IPS DF 6.9 (cell line): ENCODE results near the gene AOC2.
"Not testable (repeated sequence)": the region's sequence is repeated elsewhere in the genome, so short reads cannot be mapped to it uniquely, and the experiment has no call there.

Source experiments
- DNase-seq: peaks from one replicate; pipeline ENCODE4 v3.0.0-alpha.2; 2013; ENCODE audit warnings: low read depth, low spot score
- H3K27ac ChIP-seq: one replicate; pipeline ENCODE4 v1.5.1; 2013; ENCODE audit warnings: low read length, control low read depth
- H3K27me3 ChIP-seq: 2 replicates; pipeline ENCODE4 v1.6.1; 2013; ENCODE audit warnings: mild to moderate bottlenecking, low read length; ENCODE audit not compliant: control insufficient read depth, insufficient read depth
- H3K36me3 ChIP-seq: 2 replicates; pipeline ENCODE4 v1.6.1; 2013; ENCODE audit warnings: low read length; ENCODE audit not compliant: control insufficient read depth, insufficient read depth
- H3K4me1 ChIP-seq: 2 replicates; pipeline ENCODE4 v1.6.1; 2013; ENCODE audit warnings: low read length; ENCODE audit not compliant: control insufficient read depth, insufficient read depth
- H3K4me3 ChIP-seq: 2 replicates; pipeline ENCODE4 v1.5.1; 2013; ENCODE audit warnings: mild to moderate bottlenecking, low read length
- H3K9me3 ChIP-seq: 2 replicates; pipeline ENCODE4 v1.6.1; 2013; ENCODE audit warnings: low read length, inconsistent platforms; ENCODE audit not compliant: control insufficient read depth, insufficient read depth
- WGBS: extraction: QIAGEN DNeasy Blood & Tissue Kit; methylation state at CpG from one replicate; pipeline ENCODE4 v1.1.7; 2013; ENCODE audit warnings: mixed read lengths, missing lambda C conversion rate; ENCODE audit not compliant: insufficient read length, insufficient coverage; 5-methylcytosine and 5-hydroxymethylcytosine counted together

Gene AOC2

DNA sequence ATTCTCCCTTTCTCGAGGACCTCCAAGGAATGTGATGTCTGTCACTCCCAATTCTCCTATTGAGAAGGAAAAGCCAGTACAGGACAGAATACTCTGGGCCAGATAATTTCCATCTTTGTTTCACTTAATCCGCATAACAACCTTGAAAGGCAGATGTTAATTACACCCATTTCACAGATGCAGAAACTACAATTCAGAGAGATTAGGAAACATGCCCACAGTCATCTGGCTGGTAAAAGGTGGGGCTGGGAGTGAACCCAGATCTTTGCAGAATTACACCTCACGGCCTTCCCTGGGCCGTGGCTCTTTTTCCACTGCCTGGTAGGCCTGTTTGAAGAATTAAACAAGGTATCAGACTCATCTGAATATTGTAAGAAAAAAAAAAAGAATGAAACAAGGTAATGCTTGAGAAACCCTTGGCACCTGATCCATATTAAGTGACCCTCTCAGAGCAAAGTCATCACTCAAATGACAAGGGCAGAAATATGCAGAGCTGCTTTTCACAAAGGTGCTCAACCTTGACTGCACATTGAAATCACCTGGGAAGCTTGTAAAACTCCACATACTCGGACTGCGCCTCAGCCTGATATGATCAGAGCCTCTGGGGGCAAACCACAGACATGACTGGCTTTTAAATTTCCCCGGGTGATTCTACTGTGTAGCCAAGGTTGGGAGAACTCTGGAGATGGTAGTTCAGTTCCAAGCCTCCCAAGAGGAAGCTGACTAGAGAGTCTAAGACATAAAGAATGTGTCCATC lies 39.6 kb downstream of the AOC2 start:
- Histone ChIP-seq H3K27me3 (0 out of 2 replicates have a peak, but pooled peaks cover 1% of the 10 kb centered on the region), H3K4me3 (no peak overlapping the region), H3K27ac (no peak overlapping the region), H3K9me3 (no peaks in the 10 kb centered on the region), H3K4me1 (no peaks in the 10 kb centered on the region), H3K36me3 (no peaks in the 10 kb centered on the region)
- WGBS = no CpG with 5 or more reads among the region's 7 CpGs
- no peak for DNase-seq

DNA sequence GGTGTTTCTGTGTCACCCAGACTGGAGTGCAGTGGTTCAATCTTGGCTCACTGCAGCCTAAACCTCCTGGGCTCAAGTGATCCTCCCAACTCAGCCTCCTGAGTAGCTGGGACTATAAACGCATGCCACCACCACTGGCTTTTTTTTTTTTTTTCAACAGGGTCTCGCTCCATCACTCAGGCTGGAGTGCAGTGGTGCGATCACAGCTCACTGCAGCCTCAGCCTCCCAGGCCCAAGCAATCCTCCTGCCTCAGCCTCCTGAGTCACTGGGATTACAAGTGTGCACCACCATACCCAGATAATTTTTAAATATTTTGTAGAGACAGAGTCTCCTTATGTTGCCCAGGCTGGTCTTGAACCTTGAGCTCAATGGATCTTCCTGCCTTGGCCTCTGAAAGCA lies 41.4 kb downstream of the AOC2 start:
- not testable (repeated sequence) for H3K36me3 ChIP-seq, H3K27me3 ChIP-seq, H3K27ac ChIP-seq, H3K4me3 ChIP-seq, H3K4me1 ChIP-seq, H3K9me3 ChIP-seq, DNase-seq
- WGBS = no CpG with 5 or more reads among the region's 3 CpGs

DNA sequence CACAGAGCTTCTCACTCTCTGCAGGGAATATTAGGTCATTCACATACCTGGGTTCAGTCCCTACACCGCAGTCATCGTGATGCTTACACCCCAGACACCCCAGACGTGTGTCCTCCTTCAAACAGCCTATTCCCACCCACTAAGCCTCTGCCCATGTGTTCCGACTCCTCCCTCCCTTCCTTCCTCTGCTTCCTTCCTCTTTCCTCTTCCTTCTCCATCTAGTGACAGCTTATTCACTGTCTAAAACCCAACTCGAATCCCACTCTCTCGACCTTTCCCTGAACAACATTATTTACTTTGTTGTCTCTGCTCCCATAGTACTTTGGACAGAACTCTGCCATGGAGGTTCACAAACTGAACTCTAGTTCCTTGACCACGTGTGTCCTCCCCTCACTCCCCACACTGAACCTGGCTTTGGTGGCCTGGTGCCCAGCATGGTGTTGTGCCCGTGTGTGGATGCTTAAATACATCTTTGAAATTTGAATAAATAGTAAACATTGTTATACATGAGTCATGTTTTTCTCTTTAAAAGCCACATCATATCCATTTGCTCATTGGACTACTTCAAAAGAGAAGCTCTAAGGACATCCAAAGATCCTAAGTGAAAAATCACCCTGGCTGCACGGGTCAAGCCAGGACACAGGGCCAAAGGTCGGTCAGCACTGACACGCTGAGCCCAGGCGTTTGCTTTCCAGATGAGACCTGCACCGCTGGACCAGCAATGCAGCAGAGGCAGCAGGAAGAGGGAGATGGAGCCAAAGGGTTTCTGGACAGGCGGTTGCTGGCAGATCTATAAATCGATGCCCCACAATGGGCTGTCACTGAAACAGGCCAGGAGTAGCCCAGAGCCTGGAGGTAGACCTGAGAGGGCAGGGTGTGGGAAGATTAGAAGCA lies 42.1 kb downstream of the AOC2 start:
- DNase-seq = no peak
- Histone ChIP-seq H3K9me3 (no peaks in the 10 kb centered on the region), H3K27ac (no peak overlapping the region), H3K4me1 (no peaks in the 10 kb centered on the region), H3K36me3 (no peaks in the 10 kb centered on the region), H3K4me3 (no peak overlapping the region), H3K27me3 (no peaks in the 10 kb centered on the region)
- 100% methylated on average over 2 of the region's 15 CpGs for WGBS

DNA sequence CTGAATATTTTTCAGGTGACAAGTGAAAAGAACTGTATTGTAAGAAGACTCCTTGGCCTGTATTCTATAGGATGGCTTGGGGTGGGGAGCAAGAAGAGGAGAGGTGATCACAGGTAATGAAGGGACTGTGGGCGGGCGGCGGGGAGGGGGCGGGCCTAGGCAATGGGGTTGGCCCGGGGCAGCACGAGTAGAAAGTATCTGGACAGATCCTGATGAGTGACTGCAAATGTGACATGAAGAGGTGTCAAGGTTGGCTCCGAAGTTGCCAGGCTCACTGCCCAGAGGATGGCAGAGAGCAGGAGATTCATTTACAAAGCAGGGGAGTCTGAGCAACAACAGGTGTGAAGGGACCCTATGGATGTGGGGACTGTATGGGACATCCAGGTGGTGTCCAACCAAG lies 45.4 kb downstream of the AOC2 start:
- no peak for DNase-seq
- H3K4me1 ChIP-seq = no peaks in the 10 kb centered on the region
- WGBS = no CpG with 5 or more reads among the region's 7 CpGs

DNA sequence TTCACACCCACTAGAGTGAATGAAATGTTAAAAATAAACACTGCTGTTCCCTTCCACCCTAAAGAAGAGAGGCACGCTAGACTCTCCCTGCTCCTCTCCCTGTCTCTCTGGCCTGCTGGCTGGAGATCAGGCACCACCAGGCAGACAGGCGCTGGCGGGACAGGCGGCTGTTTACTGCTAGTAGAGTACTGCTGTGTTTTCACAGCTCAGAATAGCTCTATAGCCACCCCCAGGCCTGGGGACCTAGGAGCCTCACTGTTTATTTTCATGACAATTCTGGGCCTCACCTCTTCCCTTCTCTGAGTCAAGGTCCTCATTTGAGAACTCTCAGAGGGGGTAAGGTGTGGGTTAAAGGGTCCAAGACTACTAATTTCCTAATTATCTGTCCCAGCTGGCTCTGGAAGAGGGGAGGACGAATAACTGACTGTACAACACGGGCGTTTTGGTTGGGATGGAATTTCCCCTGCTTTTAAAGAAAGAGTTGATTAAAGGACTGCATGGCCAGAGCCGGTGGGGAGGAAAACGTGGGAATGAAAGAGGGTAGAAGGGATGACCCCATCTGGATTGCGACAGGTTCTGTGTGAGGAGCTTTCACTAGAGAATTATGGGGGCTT lies 47.3 kb downstream of the AOC2 start:
- Histone ChIP-seq H3K36me3 (no peaks in the 10 kb centered on the region), H3K4me1 (no peaks in the 10 kb centered on the region), H3K9me3 (no peaks in the 10 kb centered on the region), H3K27ac (no peak overlapping the region), H3K4me3 (no peak overlapping the region), H3K27me3 (no peaks in the 10 kb centered on the region)
- DNase-seq = no peak
- no CpG with 5 or more reads among the region's 10 CpGs for WGBS

More for the DNA sequence above, 45.4 kb downstream of the AOC2 start:
- Histone ChIP-seq H3K9me3 (no peaks in the 10 kb centered on the region), H3K36me3 (no peaks in the 10 kb centered on the region), H3K27me3 (no peaks in the 10 kb centered on the region), H3K27ac (no peak overlapping the region), H3K4me3 (no peak overlapping the region)

DNA sequence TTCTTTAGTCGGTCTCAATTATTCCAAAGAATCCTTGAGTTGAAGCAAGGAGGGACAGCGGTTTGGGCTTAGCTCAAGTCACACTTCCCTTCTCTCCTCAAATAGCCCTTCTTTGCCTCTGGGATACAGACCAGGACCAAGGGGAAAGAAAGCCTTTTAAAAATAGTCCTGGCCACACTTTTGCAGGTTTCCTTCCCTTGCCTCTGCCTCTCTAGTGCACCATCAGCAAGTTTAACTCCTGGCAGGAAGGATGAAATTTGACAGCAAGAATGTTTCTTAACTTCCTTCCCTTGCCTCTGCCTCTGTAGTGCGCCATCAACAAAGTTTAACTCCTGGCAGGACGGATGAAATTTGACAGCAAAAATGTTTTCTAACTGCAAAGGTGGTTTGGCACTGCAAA lies 49.0 kb downstream of the AOC2 start:
- Histone ChIP-seq H3K27ac (no peak overlapping the region), H3K36me3 (no peaks in the 10 kb centered on the region), H3K9me3 (no peaks in the 10 kb centered on the region), H3K27me3 (no peaks in the 10 kb centered on the region), H3K4me3 (no peak overlapping the region), H3K4me1 (no peaks in the 10 kb centered on the region)
- no peak for DNase-seq
- no CpG with 5 or more reads among the region's 4 CpGs for WGBS

DNA sequence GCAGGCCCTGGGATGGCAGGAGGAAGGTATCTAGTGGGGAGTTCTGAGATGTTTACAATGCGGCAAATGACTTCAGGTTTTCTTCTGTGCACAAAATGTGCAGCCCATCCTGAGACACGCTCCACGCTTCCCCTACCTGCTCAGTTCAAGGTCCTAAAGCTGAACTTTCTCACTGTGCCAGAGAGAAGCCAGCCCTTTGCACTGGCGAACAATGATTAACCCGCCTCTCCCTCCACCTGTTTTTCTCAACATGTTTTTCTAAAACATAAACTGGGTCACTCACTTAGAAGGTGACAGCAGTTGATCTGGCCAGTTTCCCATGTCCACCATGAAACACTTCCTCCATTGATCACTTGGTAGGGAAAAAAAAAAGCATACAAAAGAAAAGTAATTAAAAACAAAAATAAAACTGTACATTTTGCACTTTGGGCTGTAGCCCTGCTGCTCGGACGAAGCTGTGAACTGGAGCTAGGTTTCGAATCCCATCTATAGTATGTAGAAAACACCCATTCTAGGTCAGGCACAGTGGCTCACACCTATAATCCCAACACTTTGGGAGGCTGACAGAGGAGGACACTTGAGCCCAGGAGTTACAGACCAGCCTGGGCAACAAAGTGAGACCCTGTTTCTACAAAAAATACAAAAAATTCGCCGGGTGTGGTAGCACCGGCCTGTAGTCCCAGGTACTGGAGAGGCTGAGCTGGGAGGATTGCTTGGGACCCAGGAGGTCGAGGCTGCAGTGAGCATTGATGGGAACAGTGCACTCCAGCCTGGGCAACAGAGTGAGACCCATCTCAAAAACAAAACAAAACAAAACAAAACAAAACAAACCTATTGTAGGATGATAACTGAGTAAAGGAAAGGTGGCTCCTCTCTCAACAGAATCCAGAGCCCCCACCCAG lies 50.2 kb downstream of the AOC2 start:
- no peaks in the 10 kb centered on the region for H3K27me3 ChIP-seq
- H3K4me3 ChIP-seq = no peak overlapping the region
- no peak for DNase-seq
- no peaks in the 10 kb centered on the region for H3K4me1 ChIP-seq
- H3K36me3 ChIP-seq = no peaks in the 10 kb centered on the region
- WGBS = no CpG with 5 or more reads among the region's 12 CpGs
- no peaks in the 10 kb centered on the region for H3K9me3 ChIP-seq
- no peak overlapping the region for H3K27ac ChIP-seq

DNA sequence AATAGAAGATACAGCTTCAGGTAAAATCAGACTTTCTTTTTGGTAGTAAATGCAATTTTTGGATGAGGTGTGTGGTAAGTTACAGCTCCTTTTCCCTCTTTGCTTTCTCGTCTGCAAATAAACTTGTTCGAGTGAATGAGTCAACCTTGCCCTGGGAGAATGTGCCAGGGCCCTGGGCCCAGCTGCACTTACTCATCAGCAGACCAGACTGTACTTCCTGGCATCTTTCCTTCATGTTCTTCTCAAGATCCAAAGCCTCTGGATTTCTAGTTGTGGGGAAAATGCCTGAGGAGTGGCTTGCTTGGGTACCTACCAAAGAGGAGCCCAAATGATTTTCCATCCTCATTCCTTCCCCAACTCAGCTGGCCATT lies 50.8 kb downstream of the AOC2 start:
- no peak for DNase-seq
- no peak overlapping the region for H3K4me3 ChIP-seq
- WGBS = no CpG with 5 or more reads among the region's 2 CpGs

DNA sequence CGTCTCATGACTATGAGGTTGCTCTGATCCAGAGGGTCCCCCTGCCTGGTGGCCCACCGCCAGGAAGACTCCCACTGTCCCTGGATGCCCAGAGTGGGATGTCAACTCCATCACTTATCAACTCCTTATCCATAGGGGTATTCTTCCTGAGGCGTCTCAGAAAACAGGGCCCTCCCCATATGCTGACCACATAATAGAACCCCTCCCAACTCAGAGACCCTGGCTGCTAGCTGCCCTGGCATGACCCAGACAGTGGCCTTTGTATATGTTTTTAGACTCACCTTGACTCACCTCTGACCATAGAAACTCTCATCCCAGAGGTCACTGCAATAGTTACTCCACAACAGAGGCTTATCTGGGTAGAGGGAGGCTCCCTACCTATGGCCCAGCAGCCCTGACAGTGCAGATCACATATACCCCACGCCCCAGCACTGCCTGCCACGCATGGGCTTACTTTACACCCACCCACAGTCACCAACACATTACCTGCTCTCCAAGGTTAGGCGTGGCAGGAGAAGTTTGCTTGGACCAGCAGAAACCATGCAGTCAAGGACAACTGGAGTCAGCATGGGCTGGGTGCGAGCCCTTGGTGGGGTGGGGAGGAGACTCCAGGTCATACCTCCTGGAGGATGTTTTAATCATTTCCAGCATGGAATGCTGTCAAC lies 53.9 kb downstream of the AOC2 start:
- Histone ChIP-seq H3K27me3 (no peaks in the 10 kb centered on the region), H3K9me3 (no peaks in the 10 kb centered on the region), H3K4me1 (no peaks in the 10 kb centered on the region), H3K4me3 (no peak overlapping the region), H3K36me3 (no peaks in the 10 kb centered on the region), H3K27ac (no peak overlapping the region)
- no peak for DNase-seq
- no CpG with 5 or more reads among the region's 7 CpGs for WGBS

More for the DNA sequence above, 50.8 kb downstream of the AOC2 start:
- Histone ChIP-seq H3K27ac (no peak overlapping the region), H3K9me3 (no peaks in the 10 kb centered on the region), H3K36me3 (no peaks in the 10 kb centered on the region), H3K4me1 (no peaks in the 10 kb centered on the region), H3K27me3 (no peaks in the 10 kb centered on the region)
